Fibroblast of pulmonary artery (primary cell): Measurements from ENCODE around the gene SLC16A7.

Source experiments
- DNase-seq: peaks from one replicate; pipeline ENCODE4 v3.0.0-alpha.2; 2010; ENCODE audit warnings: low read depth
- H3K4me3 ChIP-seq: replicated peaks from 2 replicates; pipeline ENCODE4 v1.5.1; 2011; ENCODE audit warnings: low read depth, mild to moderate bottlenecking, control low read depth, low read length, moderate library complexity
- TF ChIP-seq, protein P1 (sequence below): IDR thresholded peaks from 2 replicates; pipeline ENCODE4 v1.5.1; 2011; ENCODE audit warnings: mild to moderate bottlenecking, control low read depth, low read length, inconsistent platforms; ENCODE audit errors: missing control alignments

The SLC16A7 gene, protein sequence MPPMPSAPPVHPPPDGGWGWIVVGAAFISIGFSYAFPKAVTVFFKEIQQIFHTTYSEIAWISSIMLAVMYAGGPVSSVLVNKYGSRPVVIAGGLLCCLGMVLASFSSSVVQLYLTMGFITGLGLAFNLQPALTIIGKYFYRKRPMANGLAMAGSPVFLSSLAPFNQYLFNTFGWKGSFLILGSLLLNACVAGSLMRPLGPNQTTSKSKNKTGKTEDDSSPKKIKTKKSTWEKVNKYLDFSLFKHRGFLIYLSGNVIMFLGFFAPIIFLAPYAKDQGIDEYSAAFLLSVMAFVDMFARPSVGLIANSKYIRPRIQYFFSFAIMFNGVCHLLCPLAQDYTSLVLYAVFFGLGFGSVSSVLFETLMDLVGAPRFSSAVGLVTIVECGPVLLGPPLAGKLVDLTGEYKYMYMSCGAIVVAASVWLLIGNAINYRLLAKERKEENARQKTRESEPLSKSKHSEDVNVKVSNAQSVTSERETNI

DNA sequence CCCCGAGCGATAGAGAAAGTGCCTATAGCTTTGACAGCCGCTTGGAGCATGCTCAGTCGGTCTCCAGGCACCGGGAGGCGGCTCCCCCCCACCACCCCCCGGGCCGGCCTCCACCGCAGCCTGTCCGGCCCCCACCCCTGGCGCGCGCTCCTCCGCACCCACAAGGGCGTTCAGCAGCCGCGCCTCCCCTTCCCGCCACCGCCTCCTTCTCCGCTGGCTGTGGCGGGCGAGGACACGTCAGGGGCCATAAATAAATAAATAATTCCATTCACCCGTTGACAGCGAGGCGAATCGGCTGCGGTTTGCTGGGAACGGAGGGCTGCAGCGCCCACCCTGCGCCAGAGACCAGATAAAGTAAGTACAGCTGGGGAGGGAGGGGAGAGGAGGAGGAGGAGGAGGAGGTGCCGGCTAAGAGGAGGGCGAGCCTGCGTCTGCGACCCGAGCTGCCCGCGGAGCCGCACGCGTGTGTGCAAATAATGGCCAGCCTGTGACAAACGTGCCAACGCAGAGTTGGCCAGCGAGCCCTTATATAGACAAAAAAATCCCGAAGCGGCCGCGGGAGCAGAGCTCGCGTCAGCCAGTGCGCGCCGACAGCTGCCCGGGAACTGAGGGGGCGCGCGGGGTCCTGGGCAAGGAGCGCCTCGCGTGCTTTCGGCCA is at the start of gene SLC16A7:
Gene SLC16A7 (plus strand): TSS at position 147 of the 658 bp plus-strand sequence. CDS start 108,773 bp downstream, outside the sequence.
- peak; percentile 84 for DNase-seq
- TF ChIP-seq, protein P1, sequence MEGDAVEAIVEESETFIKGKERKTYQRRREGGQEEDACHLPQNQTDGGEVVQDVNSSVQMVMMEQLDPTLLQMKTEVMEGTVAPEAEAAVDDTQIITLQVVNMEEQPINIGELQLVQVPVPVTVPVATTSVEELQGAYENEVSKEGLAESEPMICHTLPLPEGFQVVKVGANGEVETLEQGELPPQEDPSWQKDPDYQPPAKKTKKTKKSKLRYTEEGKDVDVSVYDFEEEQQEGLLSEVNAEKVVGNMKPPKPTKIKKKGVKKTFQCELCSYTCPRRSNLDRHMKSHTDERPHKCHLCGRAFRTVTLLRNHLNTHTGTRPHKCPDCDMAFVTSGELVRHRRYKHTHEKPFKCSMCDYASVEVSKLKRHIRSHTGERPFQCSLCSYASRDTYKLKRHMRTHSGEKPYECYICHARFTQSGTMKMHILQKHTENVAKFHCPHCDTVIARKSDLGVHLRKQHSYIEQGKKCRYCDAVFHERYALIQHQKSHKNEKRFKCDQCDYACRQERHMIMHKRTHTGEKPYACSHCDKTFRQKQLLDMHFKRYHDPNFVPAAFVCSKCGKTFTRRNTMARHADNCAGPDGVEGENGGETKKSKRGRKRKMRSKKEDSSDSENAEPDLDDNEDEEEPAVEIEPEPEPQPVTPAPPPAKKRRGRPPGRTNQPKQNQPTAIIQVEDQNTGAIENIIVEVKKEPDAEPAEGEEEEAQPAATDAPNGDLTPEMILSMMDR, result no peak

DNA sequence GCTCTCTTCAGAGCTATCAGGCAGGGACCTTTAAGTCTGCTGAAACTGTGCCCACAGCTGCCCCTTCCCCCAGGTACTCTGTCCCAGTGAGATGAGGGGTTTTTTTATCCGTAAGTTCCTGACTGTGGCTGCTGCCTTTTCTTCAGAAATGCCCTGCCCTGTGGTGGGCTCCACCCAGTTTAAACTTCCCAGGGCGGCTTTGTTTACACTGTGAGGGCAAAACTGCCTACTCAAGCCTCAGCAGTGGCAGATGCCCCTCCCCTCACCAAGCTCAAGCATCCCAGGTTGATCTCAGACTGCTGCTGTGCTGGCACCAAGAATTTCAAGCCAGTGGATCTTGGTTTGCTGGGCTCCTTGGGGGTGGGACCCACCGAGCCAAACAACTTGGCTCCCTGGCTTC is 46.9 kb upstream of the SLC16A7 start:
- DNase-seq, result no peak
- TF ChIP-seq, protein P1, result no peak
- no peak overlapping the region for H3K4me3 ChIP-seq

More for the DNA sequence above, at the start of gene SLC16A7:
- H3K4me3 ChIP-seq, result peak within 1 kb of the TSS; percentile 51

DNA sequence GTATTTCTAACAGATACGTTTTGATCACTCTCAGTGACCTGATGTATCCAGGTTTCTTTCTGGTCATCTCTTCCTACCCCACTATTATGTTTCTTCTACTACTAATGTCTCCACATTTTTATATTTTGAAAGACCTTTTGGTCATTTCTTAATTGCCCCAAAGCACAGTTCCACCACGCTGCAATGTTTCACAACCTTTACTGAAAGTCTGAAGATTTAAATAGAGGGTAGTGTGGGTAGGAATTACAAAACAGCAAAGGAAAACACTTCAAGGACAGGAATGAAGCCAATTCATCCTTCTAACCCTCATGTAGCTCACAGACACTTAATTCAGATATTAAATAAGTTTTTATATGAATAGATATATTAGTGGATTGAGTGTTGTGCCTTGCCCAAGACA is 36.1 kb upstream of the SLC16A7 start:
- TF ChIP-seq, protein P1, result no peak
- no peak overlapping the region for H3K4me3 ChIP-seq
- DNase-seq, result no peak

DNA sequence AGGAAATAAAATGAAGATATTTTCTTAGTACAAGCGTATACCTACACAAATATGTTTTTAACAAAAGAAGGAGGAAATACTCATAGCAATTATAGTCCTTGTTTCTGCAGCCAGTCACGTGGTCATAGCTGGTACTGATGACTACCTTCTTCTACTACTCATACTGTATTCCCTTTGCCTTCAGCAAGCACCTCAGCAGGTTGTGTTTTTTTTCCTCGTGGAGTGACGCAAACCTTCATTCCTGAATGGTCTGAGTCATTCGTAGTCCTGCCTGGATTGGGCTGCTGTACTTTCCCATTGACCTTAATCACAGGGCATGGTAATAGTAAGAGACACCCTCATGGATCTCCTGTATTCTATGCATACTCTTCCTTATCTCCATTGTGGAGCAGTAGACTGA is 25.7 kb upstream of the SLC16A7 start:
- no peak for DNase-seq
- TF ChIP-seq, protein P1, result no peak

DNA sequence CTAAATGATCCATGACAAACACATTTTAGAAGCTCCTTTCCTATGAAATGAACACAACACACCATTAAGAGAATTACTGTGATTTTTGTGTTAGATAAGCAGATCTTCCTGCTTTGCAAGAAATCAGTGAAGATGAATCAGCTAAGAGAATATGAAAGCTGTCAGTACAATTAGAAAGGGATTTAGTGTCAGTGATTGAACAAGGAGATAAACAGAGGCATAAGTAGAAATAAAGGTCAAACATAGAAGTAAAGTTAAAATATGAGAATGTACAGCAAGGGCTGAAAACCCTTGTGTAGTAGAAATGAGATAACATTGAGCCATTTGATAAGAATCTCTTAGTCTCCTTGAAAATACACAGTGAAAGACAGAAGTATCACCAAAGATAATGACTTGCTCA is 21.4 kb upstream of the SLC16A7 start:
- TF ChIP-seq, protein P1, result no peak

More for the DNA sequence above, 25.7 kb upstream of the SLC16A7 start:
- H3K4me3 ChIP-seq, result no peak overlapping the region

DNA sequence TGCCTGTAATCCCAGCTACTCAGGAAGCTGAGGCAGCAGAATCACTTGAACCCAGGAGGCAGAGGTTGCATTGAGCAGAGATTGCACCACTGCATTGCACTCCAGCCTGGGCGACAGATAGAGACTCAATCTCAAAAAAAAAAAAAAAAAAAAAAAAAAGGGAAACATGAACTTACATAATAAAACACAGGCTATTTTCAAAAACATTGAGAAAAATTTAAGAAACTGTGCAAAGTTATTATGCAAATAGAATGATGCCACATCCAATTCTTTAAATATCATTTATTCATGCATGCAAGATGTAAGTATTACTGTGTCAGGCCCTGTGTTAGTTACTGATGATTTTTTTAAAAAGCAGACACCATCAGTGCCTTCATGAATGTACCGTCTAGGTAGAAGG is 20.0 kb upstream of the SLC16A7 start:
- H3K4me3 ChIP-seq, result no peak overlapping the region
- TF ChIP-seq, protein P1, result no peak
- DNase-seq, result no peak

More for the DNA sequence above, 21.4 kb upstream of the SLC16A7 start:
- DNase-seq, result no peak
- no peak overlapping the region for H3K4me3 ChIP-seq
